ENCODE data around the gene DNAH14.
"Not testable (repeated sequence)": the region's sequence is repeated elsewhere in the genome, so short reads cannot be mapped to it uniquely, and the experiment has no call there.

DNAH14 gene

DNA sequence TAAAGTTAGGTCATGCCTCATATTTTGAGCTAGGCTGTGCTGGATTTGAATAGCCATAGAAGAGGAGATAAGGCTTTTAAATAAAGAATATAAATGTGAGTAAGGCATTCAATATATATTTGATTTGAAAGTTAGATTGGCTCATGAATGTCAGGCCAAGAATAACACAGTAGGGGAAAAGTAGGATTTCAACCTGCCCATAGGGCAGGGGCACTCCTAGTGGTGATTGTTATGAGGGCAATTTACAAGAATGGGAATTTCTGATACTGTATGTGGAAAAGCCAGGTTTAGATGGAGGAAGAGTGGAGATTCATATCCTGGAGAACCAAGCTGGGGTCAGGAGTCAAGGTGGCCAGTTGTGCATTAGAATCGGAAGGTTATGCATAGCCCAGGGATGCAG is 74.9 kb downstream of the DNAH14 start:
- no peak for DNase-seq

- not testable (repeated sequence) for DNase-seq
Observed at GRCh38 chr1:225006352-225006751, 76.9 kb downstream of the DNAH14 start.

- not testable (repeated sequence) for DNase-seq
Observed at GRCh38 chr1:225008050-225008449, 78.6 kb downstream of the DNAH14 start.

DNA sequence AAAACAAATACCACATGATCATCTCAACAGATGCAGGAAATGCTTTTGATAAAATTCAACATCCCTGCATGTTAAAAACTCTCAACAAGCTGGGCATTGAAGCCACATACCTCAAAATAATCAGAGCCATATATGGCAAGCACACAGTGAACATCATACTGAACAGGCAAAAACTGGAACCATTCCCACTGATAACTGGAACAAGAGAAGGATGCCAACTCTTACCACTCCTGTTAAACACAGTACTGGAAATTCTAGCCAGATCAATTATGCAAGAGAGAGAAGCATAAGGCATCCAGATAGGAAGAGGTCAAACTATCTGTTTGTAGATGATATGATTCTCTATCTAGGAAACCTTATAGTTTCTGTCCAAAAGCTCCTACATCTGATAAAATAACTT is 91.6 kb downstream of the DNAH14 start:
- DNase-seq, result no peak

DNA sequence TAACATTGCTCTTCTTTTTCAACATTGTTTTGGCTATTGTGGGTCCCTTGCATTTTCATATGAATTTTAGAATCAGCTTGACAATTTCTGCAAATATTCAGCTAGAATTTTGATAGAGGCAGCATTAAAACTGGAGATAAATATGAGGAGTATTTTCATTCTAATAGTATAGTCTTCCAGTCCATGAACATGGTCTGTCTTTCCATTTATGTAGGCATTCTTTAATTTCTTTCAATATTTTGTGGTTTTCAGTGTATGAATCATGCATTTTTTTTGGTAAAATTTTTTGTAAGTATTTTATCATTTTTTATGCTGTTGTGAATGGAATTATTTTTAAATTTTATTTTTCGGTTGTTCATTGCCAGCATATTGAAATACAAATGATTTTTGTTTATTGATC is 97.2 kb downstream of the DNAH14 start:
- DNase-seq, result no peak

GRCh38 chr1:225036441-225036840 is 107.0 kb downstream of the DNAH14 start:
- not testable (repeated sequence) for DNase-seq

- no peak for DNase-seq
Observed at GRCh38 chr1:225042263-225042662, 112.8 kb downstream of the DNAH14 start.

- no peak for DNase-seq
Observed at GRCh38 chr1:225044258-225044657, 114.8 kb downstream of the DNAH14 start.

GRCh38 chr1:225049594-225049993 is 120.1 kb downstream of the DNAH14 start:
- DNase-seq, result no peak

DNA sequence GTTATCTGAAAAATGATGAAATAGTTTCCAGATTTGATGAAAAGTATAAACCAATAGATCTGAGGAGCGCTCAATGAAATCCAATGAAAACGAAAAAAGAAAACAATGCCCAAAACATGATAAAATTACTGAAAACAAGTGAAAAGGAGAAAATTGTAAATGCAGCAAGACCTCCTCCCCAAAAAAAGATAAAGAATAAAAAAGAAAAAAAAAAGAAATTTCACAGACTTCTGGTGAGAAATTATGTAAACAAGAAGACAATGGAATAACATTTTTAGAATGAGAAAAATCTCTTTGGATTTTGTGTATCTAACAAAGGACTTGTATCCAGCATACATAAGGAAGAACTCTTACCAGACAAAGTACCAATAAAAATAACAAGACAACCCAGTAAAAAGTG is 134.2 kb downstream of the DNAH14 start:
- DNase-seq, result no peak

DNA sequence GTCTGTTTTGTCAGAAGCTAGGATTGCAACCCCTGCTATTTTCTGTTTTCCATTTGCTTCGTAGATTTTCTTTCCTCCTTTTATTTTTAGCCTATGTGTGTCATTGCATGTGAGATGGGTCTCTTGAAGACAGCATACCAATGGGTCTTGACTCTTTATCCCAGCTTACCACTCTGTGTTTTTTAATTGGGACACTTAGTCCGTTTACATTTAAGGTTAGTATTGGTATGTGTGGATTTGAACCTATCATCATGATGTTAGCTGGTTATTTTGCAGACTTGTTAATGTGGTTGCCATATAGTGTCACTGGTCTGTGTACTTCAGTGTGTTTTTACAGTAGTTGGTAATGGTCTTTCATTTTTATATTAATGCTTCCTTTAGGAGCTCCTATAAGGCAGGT is 141.5 kb downstream of the DNAH14 start:
- no peak for DNase-seq

DNA sequence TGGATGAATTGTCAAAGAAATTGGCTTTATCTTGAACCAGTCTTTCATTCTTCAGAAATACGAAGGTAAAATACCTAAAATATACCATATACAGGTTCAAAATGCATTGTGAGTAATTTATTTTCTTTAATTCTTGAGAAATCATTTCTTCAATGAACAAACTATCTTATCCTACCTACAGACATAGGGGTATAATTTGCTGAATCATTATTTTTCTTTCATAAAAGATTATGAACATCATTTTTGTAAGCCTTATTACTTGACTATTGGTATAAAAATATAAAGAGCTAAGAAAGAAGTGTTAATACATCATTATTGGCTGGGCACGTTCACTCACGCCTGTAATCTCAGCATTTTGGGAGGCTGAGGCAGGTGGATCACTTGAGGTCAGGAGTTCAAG is 167.7 kb downstream of the DNAH14 start:
- no peak for DNase-seq

GRCh38 chr1:225111000-225111399 is 181.5 kb downstream of the DNAH14 start:
- DNase-seq, result no peak

DNA sequence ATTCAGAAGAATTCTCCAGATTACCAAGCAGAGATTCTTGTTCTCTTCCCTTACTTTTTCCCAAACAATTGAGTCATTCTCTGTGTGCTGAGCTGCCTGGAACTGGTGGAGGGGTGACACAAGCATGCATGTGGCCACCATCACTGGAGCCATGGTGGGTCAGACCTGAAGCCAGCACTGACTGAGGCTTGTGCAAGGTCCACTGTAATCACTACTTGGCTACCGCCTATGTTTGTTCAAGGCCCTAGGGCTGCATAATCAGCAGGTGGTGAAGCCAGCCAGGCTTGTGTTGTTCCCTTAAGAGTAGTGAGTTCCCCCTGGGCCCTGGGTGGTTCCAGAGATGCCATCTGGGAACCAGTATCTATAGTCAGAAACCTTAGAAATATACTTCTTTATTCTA is 183.8 kb downstream of the DNAH14 start:
- no peak for DNase-seq

DNA sequence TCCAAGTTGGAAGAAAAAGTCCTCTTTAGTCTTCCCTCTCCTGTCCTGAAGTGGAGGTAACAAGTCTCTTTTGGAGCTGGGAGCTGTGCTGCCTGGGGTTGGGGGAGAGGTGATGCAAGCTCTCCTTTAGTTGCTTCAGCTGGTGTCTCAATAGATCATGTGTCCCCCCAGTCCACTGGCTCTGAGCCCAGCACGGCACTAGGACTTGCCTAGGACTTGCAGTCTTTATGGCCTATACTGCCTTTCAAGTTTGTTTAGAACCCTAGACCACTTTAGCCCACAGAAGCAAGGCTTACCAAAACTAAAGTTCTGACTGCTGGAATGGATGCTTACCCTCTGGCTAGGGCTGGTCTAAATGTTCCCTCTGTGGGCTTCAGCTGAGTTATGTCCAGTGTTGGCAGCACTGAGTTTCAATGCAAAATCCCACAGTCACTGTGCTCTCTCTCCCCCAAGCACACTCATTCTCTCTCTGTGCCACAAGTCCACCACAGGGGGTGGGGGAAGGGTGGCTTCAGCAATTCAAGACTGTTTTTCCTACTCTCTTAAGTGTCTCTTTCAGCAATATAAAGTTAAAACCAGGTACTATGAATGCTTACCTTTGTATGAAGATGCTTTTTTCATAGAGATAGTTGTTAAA is 185.0 kb downstream of the DNAH14 start:
- no peak for DNase-seq

- DNase-seq, result no peak
Observed at GRCh38 chr1:225119307-225119706, 189.8 kb downstream of the DNAH14 start.

- DNase-seq, result no peak
Observed at GRCh38 chr1:225121095-225121494, 191.6 kb downstream of the DNAH14 start.

GRCh38 chr1:225131869-225132268 is 202.4 kb downstream of the DNAH14 start:
- DNase-seq, result no peak

- no peak for DNase-seq
Observed at GRCh38 chr1:225137976-225138375, 208.5 kb downstream of the DNAH14 start.

DNA sequence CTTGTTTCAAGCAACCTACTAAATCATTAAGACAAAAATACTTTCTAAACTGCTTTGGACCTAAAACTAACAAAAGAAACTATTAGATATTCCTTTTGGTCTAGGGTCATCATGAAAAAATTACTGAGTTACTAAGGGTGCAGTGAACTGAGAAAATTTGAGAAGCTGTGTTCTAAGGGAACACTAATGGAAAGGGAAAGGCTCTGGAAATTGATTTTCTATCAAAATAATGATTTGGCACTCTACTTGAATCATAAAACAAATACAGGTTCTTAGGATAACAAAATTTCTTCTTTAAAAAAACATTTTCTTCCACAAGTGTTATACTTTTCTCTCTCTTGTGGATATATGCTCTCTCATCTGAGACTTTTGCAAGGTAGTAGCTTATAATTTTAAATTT is 213.5 kb downstream of the DNAH14 start:
- DNase-seq, result no peak

DNA sequence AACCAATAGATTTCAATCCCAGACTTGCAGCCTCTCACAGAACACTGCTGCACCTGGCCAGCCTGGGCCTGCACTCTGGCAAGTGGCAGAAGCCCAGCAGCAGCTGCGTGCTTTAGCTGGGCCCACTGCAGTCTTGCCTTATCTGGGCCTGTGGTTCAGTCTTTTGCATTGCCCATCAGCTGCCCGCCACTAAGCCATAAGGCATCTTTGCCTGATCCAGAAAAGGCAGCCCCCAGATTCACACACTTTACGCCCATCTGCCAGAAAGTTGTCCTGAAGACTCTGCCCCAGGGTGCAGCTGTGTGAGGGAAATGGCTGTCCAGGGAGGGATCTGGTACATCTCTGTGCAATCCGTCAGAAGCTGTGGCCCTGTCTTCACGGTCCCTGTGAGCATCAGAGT is 217.0 kb downstream of the DNAH14 start:
- DNase-seq, result no peak

- not testable (repeated sequence) for DNase-seq
Observed at GRCh38 chr1:225147791-225148190, 218.3 kb downstream of the DNAH14 start.

DNA sequence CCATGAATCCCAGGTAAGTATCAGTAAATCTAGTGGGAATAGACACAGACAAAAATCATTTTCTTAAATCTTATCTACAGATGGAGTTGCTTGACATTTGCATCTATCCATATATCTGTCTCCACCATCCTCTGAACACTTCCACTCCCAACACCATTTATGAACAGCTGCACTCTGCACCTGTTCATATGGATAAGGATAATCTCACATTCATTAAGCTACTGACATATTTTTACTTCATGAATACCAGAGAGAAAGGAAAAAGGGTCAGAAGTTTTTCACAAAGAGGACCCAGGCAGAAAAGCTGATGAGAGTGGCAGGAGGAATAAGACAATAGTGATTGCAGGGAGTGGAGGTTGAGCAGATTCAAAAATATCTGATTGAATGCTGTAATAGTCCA is 222.6 kb downstream of the DNAH14 start:
- no peak for DNase-seq

DNA sequence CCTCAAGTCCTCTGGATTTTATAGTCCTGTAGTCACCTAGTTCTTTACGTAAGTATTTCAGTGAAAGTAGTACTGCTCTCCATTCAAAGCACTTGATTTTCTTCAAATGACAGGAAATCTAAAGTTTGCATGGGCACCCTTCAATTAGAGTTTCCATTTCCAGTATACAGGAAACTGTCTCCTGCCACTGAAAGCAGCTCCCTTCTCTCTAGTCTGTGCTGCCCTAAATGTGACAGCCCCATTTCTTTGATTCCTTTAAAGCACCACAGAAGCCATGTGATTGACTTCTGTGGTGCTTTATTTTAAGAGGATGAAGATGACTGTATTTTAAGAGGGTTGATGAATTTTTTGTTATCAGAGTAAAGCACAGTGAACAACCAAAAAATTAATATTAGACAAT is 226.1 kb downstream of the DNAH14 start:
- no peak for DNase-seq

DNA sequence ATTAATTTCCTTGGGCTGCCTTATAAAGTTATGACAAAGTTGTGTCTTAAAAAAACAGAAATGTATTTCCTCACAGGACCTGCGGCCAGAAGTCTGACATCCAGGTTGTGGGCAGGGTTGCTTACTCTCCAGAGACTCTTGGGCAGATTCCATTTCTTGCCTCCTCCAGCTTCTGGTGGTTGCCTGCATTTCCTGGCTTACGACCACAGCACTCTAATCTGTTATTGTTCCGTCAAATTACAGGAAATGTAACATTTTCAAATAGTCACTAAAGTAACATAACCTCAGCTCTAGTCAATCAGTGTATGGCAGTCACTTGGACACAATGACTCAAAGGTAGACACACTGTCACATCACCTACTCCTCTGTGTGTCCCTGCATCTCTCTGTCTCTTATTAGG is 226.8 kb downstream of the DNAH14 start:
- no peak for DNase-seq

DNA sequence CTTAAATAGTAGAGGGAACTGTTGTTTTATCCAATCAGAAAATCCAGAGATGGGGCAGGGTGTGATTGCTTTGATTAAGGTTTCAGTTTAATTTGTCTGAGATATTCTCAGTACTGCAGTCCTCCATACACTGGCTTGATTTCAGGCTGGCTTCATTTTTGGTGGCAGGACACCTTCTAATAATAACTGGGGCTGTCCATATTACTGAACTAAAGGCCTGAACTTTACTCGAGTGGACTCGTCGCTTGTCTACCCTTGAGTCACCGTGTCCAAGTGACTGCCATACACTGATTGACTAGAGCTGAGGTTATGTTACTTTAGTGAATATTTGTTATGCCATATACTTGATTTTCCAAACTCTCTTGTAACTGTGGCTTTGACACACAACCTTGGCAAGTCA is 228.8 kb downstream of the DNAH14 start:
- DNase-seq, result no peak

Data from NCI-H146 (cell line).